ENCODE data around the gene CPLX3.

DNA sequence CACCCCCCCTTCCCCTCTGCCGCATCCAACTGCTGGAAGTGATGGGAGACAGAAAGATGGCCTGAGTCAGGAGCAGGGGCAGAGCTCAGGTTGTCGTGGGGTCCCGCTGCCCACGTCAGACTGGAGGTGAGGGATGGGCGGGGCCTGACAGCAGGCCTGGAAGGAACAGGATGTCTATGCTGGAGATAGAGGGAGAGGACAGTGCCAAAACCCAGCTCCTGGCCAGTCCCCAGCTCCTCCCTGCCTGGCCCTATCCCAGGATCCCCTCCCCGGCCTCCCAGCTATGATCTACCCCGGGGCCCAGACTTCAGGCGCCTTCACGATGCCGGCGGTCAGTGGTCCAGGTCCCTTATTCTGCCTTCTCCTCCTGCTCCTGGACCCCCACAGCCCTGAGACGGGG lies 13.9 kb upstream of the CPLX3 start, which contains the start of gene LMAN1L:
- TF ChIP-seq, protein P1, sequence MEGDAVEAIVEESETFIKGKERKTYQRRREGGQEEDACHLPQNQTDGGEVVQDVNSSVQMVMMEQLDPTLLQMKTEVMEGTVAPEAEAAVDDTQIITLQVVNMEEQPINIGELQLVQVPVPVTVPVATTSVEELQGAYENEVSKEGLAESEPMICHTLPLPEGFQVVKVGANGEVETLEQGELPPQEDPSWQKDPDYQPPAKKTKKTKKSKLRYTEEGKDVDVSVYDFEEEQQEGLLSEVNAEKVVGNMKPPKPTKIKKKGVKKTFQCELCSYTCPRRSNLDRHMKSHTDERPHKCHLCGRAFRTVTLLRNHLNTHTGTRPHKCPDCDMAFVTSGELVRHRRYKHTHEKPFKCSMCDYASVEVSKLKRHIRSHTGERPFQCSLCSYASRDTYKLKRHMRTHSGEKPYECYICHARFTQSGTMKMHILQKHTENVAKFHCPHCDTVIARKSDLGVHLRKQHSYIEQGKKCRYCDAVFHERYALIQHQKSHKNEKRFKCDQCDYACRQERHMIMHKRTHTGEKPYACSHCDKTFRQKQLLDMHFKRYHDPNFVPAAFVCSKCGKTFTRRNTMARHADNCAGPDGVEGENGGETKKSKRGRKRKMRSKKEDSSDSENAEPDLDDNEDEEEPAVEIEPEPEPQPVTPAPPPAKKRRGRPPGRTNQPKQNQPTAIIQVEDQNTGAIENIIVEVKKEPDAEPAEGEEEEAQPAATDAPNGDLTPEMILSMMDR (IDR thresholded peaks at IDR 0.05) = no peak
- TF ChIP-seq POLR2A (IDR thresholded peaks at IDR 0.05) = no peak
